Measurements from ENCODE around the gene DTNBP1.
"Not testable (repeated sequence)": the region's sequence is repeated elsewhere in the genome, so short reads cannot be mapped to it uniquely, and the experiment has no call there.

- TF ChIP-seq SP1 (IDR thresholded peaks at IDR 0.05); CTCF (IDR thresholded peaks at IDR 0.05; ENCODE audit: low read depth, low read length, missing input control); ATF3 (IDR thresholded peaks at IDR 0.05); JUND (IDR thresholded peaks at IDR 0.05): not testable (repeated sequence)
Observed at GRCh38 chr6:15666896-15667295, 4.1 kb upstream of the DTNBP1 start.

All from liver (tissue), 3 donors.